Thyroid gland (tissue), 4 donors: Measurements from ENCODE around the gene PITPNC1. TPM values are rescaled to one million over a fixed set of nuclear protein-coding genes. Genes with fewer than 3 reads are reported as not detected.

Source experiments
- DNase-seq, 2 donors: peaks; one replicate each; pipeline ENCODE4 v3.0.0-alpha.2; 2019
- H3K27ac ChIP-seq, 3 donors: fragments of 200-600 bp; sonication (generic); 1 replicate in 2 of 3; 2 replicates in 1 of 3; pipeline ENCODE4 v1.5.1; 2016 to 2019; ENCODE audit warnings: mild to moderate bottlenecking in 1 of 3, moderate library complexity in 1 of 3
- H3K27me3 ChIP-seq: fragments of 200-600 bp; sonication (generic); one replicate; pipeline ENCODE4 v1.5.1; 2019
- H3K36me3 ChIP-seq, 2 donors: fragments of 200-600 bp; sonication (generic); one replicate each; pipeline ENCODE4 v1.5.1; 2016 to 2019
- H3K4me1 ChIP-seq, 2 donors: fragments of 200-600 bp; sonication (generic); one replicate each; pipeline ENCODE4 v1.5.1; 2017 to 2019
- H3K4me3 ChIP-seq, 3 donors: fragments of 200-600 bp; sonication (generic); replicated peaks in 1 of 3; 1 replicate in 2 of 3; 2 replicates in 1 of 3; pipeline ENCODE4 v1.5.1; 2016; ENCODE audit warnings: mild to moderate bottlenecking in 1 of 3
- H3K9me3 ChIP-seq: fragments of 200-600 bp; sonication (generic); one replicate; pipeline ENCODE4 v1.5.1; 2017
- POLR2A ChIP-seq, 2 donors: fragments of 450-650 bp; IDR thresholded peaks; one replicate each; pipeline ENCODE4 v1.6.1; 2017; ENCODE audit warnings: antibody characterized with exemption in 2 of 2, mild to moderate bottlenecking in 2 of 2, moderate library complexity in 1 of 2
- WGBS, 2 donors: methylation state at CpG; one replicate each; pipeline ENCODE4 v1.1.5; 2017; 5-methylcytosine and 5-hydroxymethylcytosine counted together
- intact Hi-C: fragments of 100-400 bp; cut with DNase I; formaldehyde crosslinking; loops from one replicate; pipeline ENCODE4 v1.15.1; 2023
- total RNA-seq, 4 donors: library from RNA; depleted of rRNA; stranded (reverse); fragments of >200 nt; gene quantifications; one replicate each; pipeline ENCODE4 v1.2.3, GENCODE V29; 2016
- TF ChIP-seq, protein P1 (sequence below), 6 experiments: fragments of 200-600 bp in 3 of 6; fragments of 450-650 bp in 3 of 6; sonication (generic) in 3 of 6; IDR thresholded peaks; one replicate each; pipeline ENCODE4 v1.5.1; 2016 to 2019; ENCODE audit warnings: antibody characterized with exemption in 6 of 6, mild to moderate bottlenecking in 2 of 6, inconsistent platforms in 1 of 6, moderate library complexity in 1 of 6

PITPNC1 gene
- total RNA-seq, 4 donors from 2014 or later: 3.6 to 14.2 (median 7.3) TPM

DNA sequence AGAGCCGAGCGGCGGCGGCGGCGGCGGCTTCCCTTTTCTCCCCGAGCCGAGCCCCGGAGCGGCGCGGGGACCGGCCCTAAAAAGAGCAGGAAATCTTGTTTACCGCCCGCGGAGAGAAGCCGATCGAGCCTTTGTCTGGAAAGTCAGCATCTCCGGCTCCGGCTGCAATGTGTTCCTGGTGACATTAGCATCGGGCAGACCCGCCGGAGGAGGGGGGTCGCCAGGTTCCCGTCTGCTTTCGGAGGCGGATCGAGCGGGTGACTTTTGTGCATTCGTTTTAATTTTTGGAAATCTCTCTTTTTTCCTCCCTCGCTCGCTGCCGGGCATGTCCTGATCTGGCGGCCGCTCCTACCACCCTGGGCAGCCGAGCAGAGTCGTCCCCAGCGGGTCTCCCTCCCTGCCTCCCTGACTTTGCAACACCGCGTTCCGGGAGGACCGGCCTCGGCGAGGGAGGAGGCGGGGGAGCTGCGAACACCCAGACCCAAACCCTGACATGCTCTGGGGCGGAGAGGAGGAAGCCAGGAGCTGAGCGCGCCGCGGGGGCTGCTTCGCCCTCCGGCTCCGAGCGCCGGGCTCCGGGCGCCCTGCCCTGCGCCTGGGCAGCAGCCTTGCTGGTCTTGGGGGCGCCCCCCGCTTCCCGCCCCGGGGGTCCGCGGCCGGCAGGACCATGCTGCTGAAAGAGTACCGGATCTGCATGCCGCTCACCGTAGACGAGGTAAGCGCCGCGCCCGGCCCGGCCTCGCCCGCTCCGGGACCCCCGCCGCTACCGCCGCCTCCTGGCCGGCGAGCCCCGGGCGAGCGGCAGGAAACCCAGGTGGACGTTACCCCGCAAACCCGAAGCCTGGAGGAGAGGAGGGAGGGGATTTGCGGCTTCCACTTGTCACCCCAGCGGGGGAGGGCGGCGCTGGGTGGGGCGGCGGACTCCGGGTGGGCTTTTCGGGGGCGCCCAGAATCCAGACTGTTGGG is 690 bp downstream of the PITPNC1 start:
- Histone ChIP-seq H3K9me3 (no peaks in the 10 kb centered on the region), H3K36me3 (no peaks in the 10 kb centered on the region), H3K4me1 (peaks cover 5 to 20% of the 10 kb centered on the region in 2 donors), H3K27me3 (no peaks in the 10 kb centered on the region), H3K4me3 (peak overlapping the region; percentile 83 to 94 (median 85)), H3K27ac (peak overlapping the region; percentile 85 to 98 (median 89))
- DNase-seq: peak; percentile 53 to 56
- TF ChIP-seq, protein P1, sequence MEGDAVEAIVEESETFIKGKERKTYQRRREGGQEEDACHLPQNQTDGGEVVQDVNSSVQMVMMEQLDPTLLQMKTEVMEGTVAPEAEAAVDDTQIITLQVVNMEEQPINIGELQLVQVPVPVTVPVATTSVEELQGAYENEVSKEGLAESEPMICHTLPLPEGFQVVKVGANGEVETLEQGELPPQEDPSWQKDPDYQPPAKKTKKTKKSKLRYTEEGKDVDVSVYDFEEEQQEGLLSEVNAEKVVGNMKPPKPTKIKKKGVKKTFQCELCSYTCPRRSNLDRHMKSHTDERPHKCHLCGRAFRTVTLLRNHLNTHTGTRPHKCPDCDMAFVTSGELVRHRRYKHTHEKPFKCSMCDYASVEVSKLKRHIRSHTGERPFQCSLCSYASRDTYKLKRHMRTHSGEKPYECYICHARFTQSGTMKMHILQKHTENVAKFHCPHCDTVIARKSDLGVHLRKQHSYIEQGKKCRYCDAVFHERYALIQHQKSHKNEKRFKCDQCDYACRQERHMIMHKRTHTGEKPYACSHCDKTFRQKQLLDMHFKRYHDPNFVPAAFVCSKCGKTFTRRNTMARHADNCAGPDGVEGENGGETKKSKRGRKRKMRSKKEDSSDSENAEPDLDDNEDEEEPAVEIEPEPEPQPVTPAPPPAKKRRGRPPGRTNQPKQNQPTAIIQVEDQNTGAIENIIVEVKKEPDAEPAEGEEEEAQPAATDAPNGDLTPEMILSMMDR (IDR thresholded peaks at IDR 0.05): peak in 3 of 6 experiments; percentile 20 to 44 (median 21)
- no peak for TF ChIP-seq POLR2A (IDR thresholded peaks at IDR 0.05)
- 0% methylated on average over 32 to 42 of the region's 100 CpGs for WGBS, 2 donors
- intact Hi-C loops: loop anchor here (2.0 to 10.0 kb wide), 5 partner anchors 100 to 337 kb away; partner anchors contain the start of gene NOL11

DNA sequence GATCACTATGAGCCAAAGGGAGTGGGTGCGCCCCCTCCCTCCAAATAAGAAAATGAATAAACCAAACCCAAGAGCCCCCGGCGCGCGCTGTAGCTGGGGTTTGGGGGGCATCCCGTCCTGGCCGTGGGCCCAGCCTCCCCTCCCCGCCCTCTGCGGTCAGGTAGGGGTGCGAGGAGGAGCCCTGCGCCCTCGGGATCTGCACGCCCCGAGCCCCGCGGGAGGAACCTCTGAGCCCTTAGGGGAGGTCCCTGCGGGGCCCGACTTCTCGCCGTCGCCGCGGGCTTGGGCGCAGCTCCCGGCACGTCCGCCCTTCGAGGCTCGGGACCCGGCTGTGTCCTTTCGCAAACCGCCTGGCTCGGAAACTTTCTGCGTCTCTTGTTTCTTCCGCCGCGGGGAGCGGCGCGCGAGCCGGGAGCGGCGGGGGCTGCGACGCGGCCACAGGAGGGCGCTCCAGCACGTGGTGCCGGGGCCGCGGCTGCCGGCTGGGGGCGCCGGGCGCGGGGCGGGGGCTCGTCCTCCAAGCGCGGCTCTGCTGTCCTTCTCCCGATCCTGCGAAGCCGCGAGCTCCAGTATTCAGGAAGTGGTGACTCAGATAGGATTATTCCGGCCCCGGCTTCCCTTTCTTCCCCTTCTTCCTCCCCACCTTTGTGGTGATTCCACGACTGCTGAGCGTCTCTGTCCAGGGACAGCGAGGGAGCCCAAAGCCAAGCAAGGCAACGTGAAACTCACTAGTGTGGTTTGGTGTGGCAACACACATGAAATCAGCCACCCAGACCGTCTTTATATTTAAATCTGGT is 1.6 kb downstream of the PITPNC1 start:
- 2 to 3% methylated on average over 15 to 24 of the region's 72 CpGs for WGBS, 2 donors
- peak; percentile 67 to 71 for DNase-seq
- Histone ChIP-seq H3K4me1 (peaks cover 5 to 20% of the 10 kb centered on the region in 2 donors), H3K27me3 (no peaks in the 10 kb centered on the region), H3K36me3 (no peaks in the 10 kb centered on the region), H3K27ac (peak overlapping the region; percentile 85 to 98 (median 89)), H3K9me3 (no peaks in the 10 kb centered on the region), H3K4me3 (peak overlapping the region; percentile 83 to 94 (median 85))
- intact Hi-C loops: loop anchor here (5.0 to 10.0 kb wide), 4 partner anchors 99 to 336 kb away; partner anchors contain the start of gene NOL11
- peak; percentile 39 to 65 for TF ChIP-seq POLR2A (IDR thresholded peaks at IDR 0.05)
- TF ChIP-seq, protein P1 (IDR thresholded peaks at IDR 0.05): peak in 4 of 6 experiments; percentile 34 to 92 (median 89)

DNA sequence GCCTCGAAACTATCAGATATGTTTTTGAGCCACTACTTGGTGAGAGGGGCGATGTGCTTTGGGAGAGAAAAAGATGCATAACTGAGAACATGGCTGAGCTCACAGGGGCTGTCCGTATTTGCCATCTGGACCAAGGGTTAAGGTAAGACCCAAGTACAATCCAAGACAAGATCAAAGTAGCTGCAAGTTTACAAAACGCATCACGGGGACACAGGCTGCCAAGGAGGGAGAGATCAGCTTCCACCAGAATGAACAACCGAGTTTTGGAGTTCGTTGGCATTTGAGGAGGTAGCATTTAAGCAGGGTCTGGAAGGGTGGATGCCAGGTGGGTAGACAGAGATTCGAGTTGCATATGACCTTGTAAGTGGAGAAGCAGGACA is 2.2 kb downstream of the PITPNC1 start:
- Histone ChIP-seq H3K27ac (peak overlapping the region; percentile 33 to 98 (median 89)), H3K36me3 (no peaks in the 10 kb centered on the region), H3K9me3 (no peaks in the 10 kb centered on the region), H3K4me1 (peaks cover 5 to 20% of the 10 kb centered on the region in 2 donors), H3K27me3 (no peaks in the 10 kb centered on the region), H3K4me3 (peak overlapping the region in 1 of 3 donors; percentile 94)
- WGBS, 2 donors: 58 to 60% methylated on average over 8 of the region's 8 CpGs
- DNase-seq: no peak
- TF ChIP-seq, protein P1 (IDR thresholded peaks at IDR 0.05): no peak
- intact Hi-C loops: loop anchor here (5.0 to 10.0 kb wide), 4 partner anchors 98 to 336 kb away; partner anchors contain the start of gene NOL11

DNA sequence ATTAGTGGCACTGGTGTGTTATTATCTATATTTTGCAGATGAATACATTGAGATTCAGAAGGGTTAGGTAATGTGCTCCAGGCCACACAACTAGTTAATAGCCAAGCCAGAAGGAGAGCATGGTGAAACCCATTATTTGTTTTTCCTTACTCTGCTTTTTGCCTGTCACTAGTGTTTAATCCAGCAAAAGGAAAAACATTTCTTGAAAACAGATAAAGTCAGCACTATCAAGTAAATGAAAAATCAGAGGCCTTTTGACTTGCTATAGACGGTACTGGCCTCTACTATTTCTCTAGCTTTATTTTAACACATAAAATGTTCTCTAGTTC is 4.8 kb downstream of the PITPNC1 start:
- 83 to 84% methylated on average over 1 of the region's 1 CpG for WGBS, 2 donors
- Histone ChIP-seq H3K4me1 (peaks cover 0 to 7% of the 10 kb centered on the region in 2 donors), H3K27ac (no peak overlapping the region), H3K36me3 (no peaks in the 10 kb centered on the region), H3K4me3 (no peak overlapping the region), H3K9me3 (no peaks in the 10 kb centered on the region), H3K27me3 (no peaks in the 10 kb centered on the region)
- intact Hi-C loops: no loop called here
- TF ChIP-seq POLR2A (IDR thresholded peaks at IDR 0.05): no peak
- TF ChIP-seq, protein P1 (IDR thresholded peaks at IDR 0.05): no peak
- no peak for DNase-seq
